Large intestine (tissue), 3 donors: ENCODE results near the gene KHDC1. TPM values are rescaled to one million over a fixed set of nuclear protein-coding genes. Genes with fewer than 3 reads are reported as not detected.
"Not testable (repeated sequence)": the region's sequence is repeated elsewhere in the genome, so short reads cannot be mapped to it uniquely, and the experiment has no call there.

Experiments used
- DNase-seq, 2 donors: peaks; one replicate each; pipeline versions ENCODE4 v3.0.0 to v3.0.0-alpha.2; 2013
- H3K27ac ChIP-seq: one replicate; pipeline ENCODE4 v1.5.1; 2013; ENCODE audit warnings: low read length
- H3K27me3 ChIP-seq: 2 replicates; pipeline ENCODE4 v1.6.1; 2013; ENCODE audit warnings: low read length; ENCODE audit not compliant: control insufficient read depth, insufficient read depth
- H3K36me3 ChIP-seq: 2 replicates; pipeline ENCODE4 v1.6.1; 2013; ENCODE audit warnings: low read length; ENCODE audit not compliant: control insufficient read depth, insufficient read depth
- H3K4me1 ChIP-seq: one replicate; pipeline ENCODE4 v1.6.1; 2013; ENCODE audit warnings: low read length; ENCODE audit not compliant: control insufficient read depth, insufficient read depth
- H3K4me3 ChIP-seq: one replicate; pipeline ENCODE4 v1.5.1; 2013; ENCODE audit warnings: low read length
- H3K9me3 ChIP-seq: one replicate; pipeline ENCODE4 v1.6.1; 2013; ENCODE audit warnings: mild to moderate bottlenecking, low read depth, low read length, moderate library complexity; ENCODE audit not compliant: control insufficient read depth
- WGBS: methylation state at CpG from one replicate; pipeline ENCODE4 v1.1.5; 2013; ENCODE audit warnings: low lambda C conversion rate; ENCODE audit not compliant: insufficient coverage; 5-methylcytosine and 5-hydroxymethylcytosine counted together
- polyA plus RNA-seq: library from polyadenylated mRNA; unstranded; fragments of 120-200 nt; gene quantifications from one replicate; pipeline ENCODE4 v1.2.1, GENCODE V29; 2013

Gene KHDC1
- polyA plus RNA-seq, 1 donor = 4.2 TPM

- no peak for DNase-seq
- WGBS = no CpG with 5 or more reads among the region's 2 CpGs
- no peak overlapping the region for H3K4me3 ChIP-seq
- H3K9me3 ChIP-seq = no peaks in the 10 kb centered on the region
- no peak overlapping the region for H3K27ac ChIP-seq
- H3K27me3 ChIP-seq = no peaks in the 10 kb centered on the region
- H3K4me1 ChIP-seq = no peaks in the 10 kb centered on the region
- no peaks in the 10 kb centered on the region for H3K36me3 ChIP-seq
Measured at GRCh38 chr6:73252703-73253102, 10.3 kb downstream of the KHDC1 start.

GRCh38 chr6:73250016-73250415, 13.0 kb downstream of the KHDC1 start:
- no peak for DNase-seq
- Histone ChIP-seq H3K27ac (no peak overlapping the region), H3K36me3 (no peaks in the 10 kb centered on the region), H3K27me3 (no peaks in the 10 kb centered on the region), H3K4me3 (no peak overlapping the region), H3K9me3 (no peaks in the 10 kb centered on the region), H3K4me1 (no peaks in the 10 kb centered on the region)

GRCh38 chr6:73248192-73248903, 14.6 kb downstream of the KHDC1 start:
- Histone ChIP-seq H3K36me3 (no peaks in the 10 kb centered on the region), H3K27me3 (no peaks in the 10 kb centered on the region), H3K9me3 (no peaks in the 10 kb centered on the region), H3K4me3 (no peak overlapping the region), H3K27ac (no peak overlapping the region), H3K4me1 (no peaks in the 10 kb centered on the region)
- no peak for DNase-seq
- 44% methylated on average over 3 of the region's 5 CpGs for WGBS

GRCh38 chr6:73242001-73242400, 21.0 kb downstream of the KHDC1 start:
- no peaks in the 10 kb centered on the region for H3K27me3 ChIP-seq
- H3K27ac ChIP-seq = no peak overlapping the region
- H3K9me3 ChIP-seq = no peaks in the 10 kb centered on the region
- H3K4me1 ChIP-seq = no peaks in the 10 kb centered on the region
- no peak overlapping the region for H3K4me3 ChIP-seq
- WGBS = no CpG with 5 or more reads among the region's 5 CpGs
- no peak for DNase-seq
- no peaks in the 10 kb centered on the region for H3K36me3 ChIP-seq

- Histone ChIP-seq H3K4me1 (no peaks in the 10 kb centered on the region), H3K27ac (no peak overlapping the region), H3K9me3 (no peaks in the 10 kb centered on the region), H3K27me3 (no peaks in the 10 kb centered on the region), H3K4me3 (no peak overlapping the region), H3K36me3 (no peaks in the 10 kb centered on the region)
- WGBS = 100% methylated on average over 2 of the region's 4 CpGs
- DNase-seq = no peak
Measured at GRCh38 chr6:73240730-73241129, 22.3 kb downstream of the KHDC1 start.

GRCh38 chr6:73236144-73236750, 26.7 kb downstream of the KHDC1 start:
- no peak for DNase-seq
- Histone ChIP-seq H3K4me1 (no peaks in the 10 kb centered on the region), H3K4me3 (no peak overlapping the region), H3K36me3 (no peaks in the 10 kb centered on the region), H3K27ac (no peak overlapping the region), H3K27me3 (no peaks in the 10 kb centered on the region), H3K9me3 (no peaks in the 10 kb centered on the region)
- 92% methylated on average over 2 of the region's 5 CpGs for WGBS

- no peak overlapping the region for H3K4me3 ChIP-seq
- H3K27me3 ChIP-seq = no peaks in the 10 kb centered on the region
- no CpG with 5 or more reads among the region's 1 CpG for WGBS
- DNase-seq = no peak
- H3K9me3 ChIP-seq = no peaks in the 10 kb centered on the region
- no peaks in the 10 kb centered on the region for H3K36me3 ChIP-seq
- H3K4me1 ChIP-seq = no peaks in the 10 kb centered on the region
- no peak overlapping the region for H3K27ac ChIP-seq
Measured at GRCh38 chr6:73234733-73235132, 28.3 kb downstream of the KHDC1 start.

- H3K27ac ChIP-seq, H3K9me3 ChIP-seq, H3K4me1 ChIP-seq, DNase-seq, H3K4me3 ChIP-seq, H3K27me3 ChIP-seq, H3K36me3 ChIP-seq: not testable (repeated sequence)
- no CpG with 5 or more reads among the region's 3 CpGs for WGBS
Measured at GRCh38 chr6:73233971-73234370, 29.0 kb downstream of the KHDC1 start.

GRCh38 chr6:73233048-73233447, 29.9 kb downstream of the KHDC1 start:
- Histone ChIP-seq H3K36me3 (no peaks in the 10 kb centered on the region), H3K27ac (no peak overlapping the region), H3K4me1 (no peaks in the 10 kb centered on the region), H3K4me3 (no peak overlapping the region), H3K27me3 (no peaks in the 10 kb centered on the region), H3K9me3 (no peaks in the 10 kb centered on the region)
- no CpG with 5 or more reads among the region's 6 CpGs for WGBS
- DNase-seq = no peak

- DNase-seq = no peak
- no peaks in the 10 kb centered on the region for H3K36me3 ChIP-seq
- no peaks in the 10 kb centered on the region for H3K4me1 ChIP-seq
- no CpG with 5 or more reads among the region's 1 CpG for WGBS
- H3K27me3 ChIP-seq = no peaks in the 10 kb centered on the region
- no peaks in the 10 kb centered on the region for H3K9me3 ChIP-seq
- H3K27ac ChIP-seq = no peak overlapping the region
- no peak overlapping the region for H3K4me3 ChIP-seq
Measured at GRCh38 chr6:73231986-73232391, 31.0 kb downstream of the KHDC1 start.
